GM23338 (cell line): ENCODE measurements around the gene DCAF6. TPM values are rescaled to one million over a fixed set of nuclear protein-coding genes. Genes with fewer than 3 reads are reported as not detected.

ENCODE experiments used
- ATAC-seq: fragments of 200-7000 bp; cut with Tn5 transposase; 3 replicates; pipeline ENCODE4 v1.9.1; 2020
- DNase-seq: peaks from one replicate; pipeline ENCODE4 v3.0.0-alpha.2; 2015; ENCODE audit warnings: low spot score
- H2AFZ ChIP-seq: fragments of 200-600 bp; sonication (generic); 2 replicates; pipeline ENCODE4 v1.8.0; 2016; ENCODE audit warnings: antibody characterized with exemption, mild to moderate bottlenecking, moderate library complexity
- H3F3A ChIP-seq: fragments of 200-600 bp; sonication (generic); replicated peaks from 2 replicates; pipeline ENCODE4 v1.8.0; 2017; ENCODE audit warnings: antibody characterized with exemption, mixed run types, low read depth
- H3K27ac ChIP-seq: fragments of 200-600 bp; sonication (generic); 2 replicates; pipeline ENCODE4 v1.6.1; 2016; ENCODE audit warnings: low read depth
- H3K27me3 ChIP-seq: fragments of 200-600 bp; sonication (generic); 2 replicates; pipeline ENCODE4 v1.8.0; 2016; ENCODE audit warnings: mild to moderate bottlenecking, mixed run types, moderate library complexity; ENCODE audit not compliant: insufficient read depth
- H3K36me3 ChIP-seq: fragments of 200-600 bp; sonication (generic); 2 replicates; pipeline ENCODE4 v1.8.0; 2016; ENCODE audit warnings: mild to moderate bottlenecking; ENCODE audit not compliant: insufficient read depth
- H3K4me1 ChIP-seq: fragments of 200-600 bp; sonication (generic); 2 replicates; pipeline ENCODE4 v1.8.0; 2016; ENCODE audit warnings: mild to moderate bottlenecking, moderate library complexity; ENCODE audit not compliant: insufficient read depth
- H3K4me2 ChIP-seq: fragments of 200-600 bp; sonication (generic); 2 replicates; pipeline ENCODE4 v1.7.1; 2017; ENCODE audit warnings: mixed run types
- H3K4me3 ChIP-seq: fragments of 200-600 bp; sonication (generic); 2 replicates; pipeline ENCODE4 v1.6.1; 2016; ENCODE audit warnings: mixed run types
- H3K79me2 ChIP-seq: fragments of 200-600 bp; sonication (generic); replicated peaks from 2 replicates; pipeline ENCODE4 v1.8.0; 2017; ENCODE audit warnings: mild to moderate bottlenecking; ENCODE audit not compliant: insufficient read depth
- H3K9me2 ChIP-seq: fragments of 200-600 bp; sonication (generic); 2 replicates; pipeline ENCODE4 v1.8.0; 2017; ENCODE audit not compliant: insufficient read depth
- H4K20me1 ChIP-seq: fragments of 200-600 bp; sonication (generic); replicated peaks from 2 replicates; pipeline ENCODE4 v1.8.0; 2017; ENCODE audit warnings: mild to moderate bottlenecking; ENCODE audit not compliant: insufficient read depth
- H3K27ac Mint-ChIP-seq: 2 replicates; pipeline ENCODE4 v1.8.0; 2020; ENCODE audit warnings: inconsistent platforms, mild to moderate bottlenecking, moderate library complexity, mixed read lengths
- H3K27me3 Mint-ChIP-seq: 3 replicates; pipeline ENCODE4 v1.8.0; 2022; ENCODE audit warnings: low read depth, mild to moderate bottlenecking, moderate library complexity, mixed read lengths, inconsistent platforms; ENCODE audit not compliant: insufficient read depth, poor library complexity
- H3K36me3 Mint-ChIP-seq: 3 replicates; pipeline ENCODE4 v1.8.0; 2021; ENCODE audit warnings: low read depth, mild to moderate bottlenecking, inconsistent platforms, moderate library complexity, mixed read lengths
- H3K4me1 Mint-ChIP-seq: 3 replicates; pipeline ENCODE4 v1.8.0; 2020; ENCODE audit warnings: mild to moderate bottlenecking, inconsistent platforms, mixed read lengths
- H3K4me3 Mint-ChIP-seq: 3 replicates; pipeline ENCODE4 v1.8.0; 2021; ENCODE audit warnings: moderate library complexity, mild to moderate bottlenecking, inconsistent platforms, mixed read lengths
- H3K9me3 Mint-ChIP-seq: 3 replicates; pipeline ENCODE4 v1.8.0; 2020; ENCODE audit warnings: moderate library complexity, mild to moderate bottlenecking, inconsistent platforms, mixed read lengths
- CREB1 ChIP-seq: fragments of 250-450 bp; sonication (Bioruptor Pico); IDR thresholded peaks from 2 replicates; pipeline ENCODE4 v1.5.0; 2020; ENCODE audit warnings: low read depth, mild to moderate bottlenecking, moderate library complexity
- EZH2phosphoT487 ChIP-seq: fragments of 200-600 bp; sonication (generic); IDR thresholded peaks from one replicate; pipeline ENCODE4 v1.8.1; 2018; ENCODE audit warnings: antibody characterized with exemption; ENCODE audit not compliant: unreplicated experiment
- JUNB ChIP-seq: IDR thresholded peaks from one replicate; pipeline ENCODE4 v1.6.1; 2016; ENCODE audit warnings: antibody characterized with exemption; ENCODE audit not compliant: unreplicated experiment
- NANOG ChIP-seq: IDR thresholded peaks from 2 replicates; pipeline ENCODE4 v1.6.1; 2016; ENCODE audit warnings: antibody characterized with exemption, borderline replicate concordance
- POLR2AphosphoS5 ChIP-seq: IDR thresholded peaks from 2 replicates; pipeline ENCODE4 v1.6.1; 2016; ENCODE audit warnings: antibody characterized with exemption, low read depth
- ZNF331 ChIP-seq: fragments of 250-450 bp; sonication (Bioruptor Pico); IDR thresholded peaks from 2 replicates; pipeline ENCODE4 v1.5.0; 2020; ENCODE audit warnings: low read depth, mild to moderate bottlenecking, moderate library complexity
- polyA plus RNA-seq: library from polyadenylated mRNA; unstranded; fragments of >200 nt; fragmentation: Nextera tagmentation; extraction: Ambion mirVana; gene quantifications from 2 replicates; pipeline ENCODE4 v1.2.1, GENCODE V29; 2016
- total RNA-seq: library from RNA; depleted of rRNA; stranded (reverse); fragments of >200 nt; shearing (Covaris generic); gene quantifications from 2 replicates; pipeline ENCODE4 v1.2.3, GENCODE V29; 2014
- TF ChIP-seq, protein P1 (sequence below): IDR thresholded peaks from one replicate; pipeline ENCODE4 v1.6.1; 2018; ENCODE audit warnings: antibody characterized with exemption; ENCODE audit not compliant: unreplicated experiment
- TF ChIP-seq, protein P2 (sequence below), 2 experiments: fragments of 200-600 bp in 1 of 2; sonication (generic) in 1 of 2; conservative IDR thresholded peaks; 2 replicates each; pipeline versions ENCODE4 v1.5.1 to v1.6.1; 2016 to 2017; ENCODE audit warnings: antibody characterized with exemption in 2 of 2, low read depth in 2 of 2, mild to moderate bottlenecking in 2 of 2, moderate library complexity in 1 of 2
- TF ChIP-seq, protein P3 (sequence below): IDR thresholded peaks from 2 replicates; pipeline ENCODE4 v1.6.1; 2016; ENCODE audit warnings: antibody characterized with exemption

Gene DCAF6
- total and polyA plus RNA-seq, 2 experiments from 2014 or later = 18.6 to 27.3 TPM

DNA sequence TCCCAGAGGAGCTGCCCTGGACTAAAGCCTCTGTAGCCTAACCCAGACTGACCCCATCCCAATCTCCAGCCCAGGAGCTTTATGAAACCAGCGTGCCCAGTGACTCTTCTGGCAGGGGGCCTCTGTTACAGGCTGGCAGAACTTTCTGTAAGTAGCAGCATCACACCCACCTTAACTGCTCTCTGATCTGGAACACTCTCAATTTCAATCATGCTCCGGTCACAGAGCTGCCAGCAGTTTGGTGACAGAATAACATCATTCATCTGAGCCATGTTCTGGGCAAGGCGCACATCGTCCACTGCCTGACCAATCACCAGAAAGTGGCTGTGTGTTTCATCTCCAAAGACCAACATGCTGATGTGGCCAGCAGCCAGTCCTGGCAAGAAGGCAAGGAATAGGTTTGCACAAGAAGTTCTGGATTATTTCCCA is 37.2 kb upstream of the DCAF6 start:
- H4K20me1 ChIP-seq = no peaks in the 10 kb centered on the region
- Mint-ChIP-seq H3K27ac (no peak overlapping the region), H3K4me1 (peaks cover under 1% of the 10 kb centered on the region), H3K9me3 (no peaks in the 10 kb centered on the region), H3K4me3 (no peak overlapping the region), H3K27me3 (no peaks in the 10 kb centered on the region), H3K36me3 (no peaks in the 10 kb centered on the region)
- DNase-seq (no peak), ATAC-seq (no peak)
- no peak overlapping the region for H3K27ac ChIP-seq
- H3K9me2 ChIP-seq = no peaks in the 10 kb centered on the region
- H3K27me3 ChIP-seq = no peaks in the 10 kb centered on the region
- 0 out of 2 replicates have a peak, but pooled peaks cover under 1% of the 10 kb centered on the region for H3K4me1 ChIP-seq
- no peaks in the 10 kb centered on the region for H3F3A ChIP-seq
- TF ChIP-seq CREB1 (no peak), JUNB (no peak), NANOG (no peak), POLR2AphosphoS5 (no peak), EZH2phosphoT487 (no peak)
- TF ChIP-seq, protein P1, sequence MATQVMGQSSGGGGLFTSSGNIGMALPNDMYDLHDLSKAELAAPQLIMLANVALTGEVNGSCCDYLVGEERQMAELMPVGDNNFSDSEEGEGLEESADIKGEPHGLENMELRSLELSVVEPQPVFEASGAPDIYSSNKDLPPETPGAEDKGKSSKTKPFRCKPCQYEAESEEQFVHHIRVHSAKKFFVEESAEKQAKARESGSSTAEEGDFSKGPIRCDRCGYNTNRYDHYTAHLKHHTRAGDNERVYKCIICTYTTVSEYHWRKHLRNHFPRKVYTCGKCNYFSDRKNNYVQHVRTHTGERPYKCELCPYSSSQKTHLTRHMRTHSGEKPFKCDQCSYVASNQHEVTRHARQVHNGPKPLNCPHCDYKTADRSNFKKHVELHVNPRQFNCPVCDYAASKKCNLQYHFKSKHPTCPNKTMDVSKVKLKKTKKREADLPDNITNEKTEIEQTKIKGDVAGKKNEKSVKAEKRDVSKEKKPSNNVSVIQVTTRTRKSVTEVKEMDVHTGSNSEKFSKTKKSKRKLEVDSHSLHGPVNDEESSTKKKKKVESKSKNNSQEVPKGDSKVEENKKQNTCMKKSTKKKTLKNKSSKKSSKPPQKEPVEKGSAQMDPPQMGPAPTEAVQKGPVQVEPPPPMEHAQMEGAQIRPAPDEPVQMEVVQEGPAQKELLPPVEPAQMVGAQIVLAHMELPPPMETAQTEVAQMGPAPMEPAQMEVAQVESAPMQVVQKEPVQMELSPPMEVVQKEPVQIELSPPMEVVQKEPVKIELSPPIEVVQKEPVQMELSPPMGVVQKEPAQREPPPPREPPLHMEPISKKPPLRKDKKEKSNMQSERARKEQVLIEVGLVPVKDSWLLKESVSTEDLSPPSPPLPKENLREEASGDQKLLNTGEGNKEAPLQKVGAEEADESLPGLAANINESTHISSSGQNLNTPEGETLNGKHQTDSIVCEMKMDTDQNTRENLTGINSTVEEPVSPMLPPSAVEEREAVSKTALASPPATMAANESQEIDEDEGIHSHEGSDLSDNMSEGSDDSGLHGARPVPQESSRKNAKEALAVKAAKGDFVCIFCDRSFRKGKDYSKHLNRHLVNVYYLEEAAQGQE = no peak
- TF ChIP-seq, protein P2, sequence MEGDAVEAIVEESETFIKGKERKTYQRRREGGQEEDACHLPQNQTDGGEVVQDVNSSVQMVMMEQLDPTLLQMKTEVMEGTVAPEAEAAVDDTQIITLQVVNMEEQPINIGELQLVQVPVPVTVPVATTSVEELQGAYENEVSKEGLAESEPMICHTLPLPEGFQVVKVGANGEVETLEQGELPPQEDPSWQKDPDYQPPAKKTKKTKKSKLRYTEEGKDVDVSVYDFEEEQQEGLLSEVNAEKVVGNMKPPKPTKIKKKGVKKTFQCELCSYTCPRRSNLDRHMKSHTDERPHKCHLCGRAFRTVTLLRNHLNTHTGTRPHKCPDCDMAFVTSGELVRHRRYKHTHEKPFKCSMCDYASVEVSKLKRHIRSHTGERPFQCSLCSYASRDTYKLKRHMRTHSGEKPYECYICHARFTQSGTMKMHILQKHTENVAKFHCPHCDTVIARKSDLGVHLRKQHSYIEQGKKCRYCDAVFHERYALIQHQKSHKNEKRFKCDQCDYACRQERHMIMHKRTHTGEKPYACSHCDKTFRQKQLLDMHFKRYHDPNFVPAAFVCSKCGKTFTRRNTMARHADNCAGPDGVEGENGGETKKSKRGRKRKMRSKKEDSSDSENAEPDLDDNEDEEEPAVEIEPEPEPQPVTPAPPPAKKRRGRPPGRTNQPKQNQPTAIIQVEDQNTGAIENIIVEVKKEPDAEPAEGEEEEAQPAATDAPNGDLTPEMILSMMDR (conservative IDR thresholded peaks at IDR 0.05; ENCODE audit: low read depth in 2 of 2) = no peak
- TF ChIP-seq, protein P3, sequence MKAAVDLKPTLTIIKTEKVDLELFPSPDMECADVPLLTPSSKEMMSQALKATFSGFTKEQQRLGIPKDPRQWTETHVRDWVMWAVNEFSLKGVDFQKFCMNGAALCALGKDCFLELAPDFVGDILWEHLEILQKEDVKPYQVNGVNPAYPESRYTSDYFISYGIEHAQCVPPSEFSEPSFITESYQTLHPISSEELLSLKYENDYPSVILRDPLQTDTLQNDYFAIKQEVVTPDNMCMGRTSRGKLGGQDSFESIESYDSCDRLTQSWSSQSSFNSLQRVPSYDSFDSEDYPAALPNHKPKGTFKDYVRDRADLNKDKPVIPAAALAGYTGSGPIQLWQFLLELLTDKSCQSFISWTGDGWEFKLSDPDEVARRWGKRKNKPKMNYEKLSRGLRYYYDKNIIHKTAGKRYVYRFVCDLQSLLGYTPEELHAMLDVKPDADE = no peak
- no peak overlapping the region for H3K4me3 ChIP-seq
- no peak overlapping the region for H3K4me2 ChIP-seq
- no peaks in the 10 kb centered on the region for H3K36me3 ChIP-seq
- H2AFZ ChIP-seq = no peak overlapping the region
- no peaks in the 10 kb centered on the region for H3K79me2 ChIP-seq

DNA sequence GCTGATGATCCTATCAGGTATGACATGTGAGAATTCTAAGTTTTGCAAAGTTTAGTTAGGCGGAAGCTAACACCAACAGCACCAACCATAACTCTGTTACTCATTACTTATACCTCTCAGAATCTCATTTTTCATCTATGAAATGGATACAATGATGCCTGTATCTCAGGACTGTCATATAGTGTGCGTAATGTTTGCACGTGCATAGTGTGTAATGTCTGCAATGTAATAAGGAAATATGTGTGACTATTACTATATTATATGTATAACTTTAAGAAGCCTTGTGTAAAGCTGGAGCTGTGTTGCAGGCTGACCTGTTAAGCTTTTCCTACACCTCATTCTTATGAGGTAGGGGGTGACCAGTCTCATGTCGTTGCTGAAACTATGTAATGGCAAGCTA is 35.6 kb upstream of the DCAF6 start:
- Mint-ChIP-seq H3K4me3 (no peak overlapping the region), H3K27me3 (peaks cover 2% of the 10 kb centered on the region), H3K9me3 (no peaks in the 10 kb centered on the region), H3K36me3 (no peaks in the 10 kb centered on the region), H3K27ac (no peak overlapping the region), H3K4me1 (peaks cover 17% of the 10 kb centered on the region)
- Histone ChIP-seq H3K4me2 (no peak overlapping the region), H3K36me3 (no peaks in the 10 kb centered on the region), H3K79me2 (no peaks in the 10 kb centered on the region), H4K20me1 (no peaks in the 10 kb centered on the region), H3K4me1 (peaks cover 17% of the 10 kb centered on the region), H2AFZ (no peak overlapping the region), H3F3A (no peaks in the 10 kb centered on the region), H3K9me2 (no peaks in the 10 kb centered on the region), H3K27me3 (no peaks in the 10 kb centered on the region), H3K27ac (no peak overlapping the region), H3K4me3 (no peak overlapping the region)
- DNase-seq (no peak), ATAC-seq (no peak)
- TF ChIP-seq ZNF331 (CRISPR knock-in tag) = no peak
- TF ChIP-seq, protein P2 (conservative IDR thresholded peaks at IDR 0.05; ENCODE audit: low read depth in 2 of 2) = no peak
